Activated T-cell treated with anti-CD3 and anti-CD28 coated beads for 1 hour (primary cell): Measurements from ENCODE around the gene NRXN2.
A peak's percentile ranks its signal among the peaks of the same experiment; 100 is the strongest.

Experiments
- DNase-seq: peaks from one replicate; pipeline ENCODE4 v3.0.0-alpha.2; 2020; ENCODE audit warnings: low read depth

Gene NRXN2

DNA sequence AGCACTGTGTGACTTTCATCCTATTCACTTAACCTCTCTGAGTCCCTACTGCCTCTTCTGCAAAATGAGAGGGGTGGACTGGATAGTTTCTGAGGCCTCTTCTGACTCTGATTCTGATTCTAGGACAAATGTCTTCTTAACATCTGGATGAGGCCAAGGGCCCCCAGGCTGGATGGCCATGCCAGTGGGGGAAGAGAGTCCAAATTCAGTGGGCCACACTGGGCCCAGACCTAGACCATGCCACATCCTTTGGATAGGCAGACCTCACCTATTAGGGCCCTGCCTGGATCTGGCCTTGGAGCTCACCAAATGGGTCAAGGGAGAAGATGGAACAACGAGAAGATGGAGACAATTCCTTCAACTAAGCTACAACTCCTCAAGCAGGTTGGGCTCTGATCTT is 24.6 kb downstream of the NRXN2 start:
- DNase-seq, result no peak

DNA sequence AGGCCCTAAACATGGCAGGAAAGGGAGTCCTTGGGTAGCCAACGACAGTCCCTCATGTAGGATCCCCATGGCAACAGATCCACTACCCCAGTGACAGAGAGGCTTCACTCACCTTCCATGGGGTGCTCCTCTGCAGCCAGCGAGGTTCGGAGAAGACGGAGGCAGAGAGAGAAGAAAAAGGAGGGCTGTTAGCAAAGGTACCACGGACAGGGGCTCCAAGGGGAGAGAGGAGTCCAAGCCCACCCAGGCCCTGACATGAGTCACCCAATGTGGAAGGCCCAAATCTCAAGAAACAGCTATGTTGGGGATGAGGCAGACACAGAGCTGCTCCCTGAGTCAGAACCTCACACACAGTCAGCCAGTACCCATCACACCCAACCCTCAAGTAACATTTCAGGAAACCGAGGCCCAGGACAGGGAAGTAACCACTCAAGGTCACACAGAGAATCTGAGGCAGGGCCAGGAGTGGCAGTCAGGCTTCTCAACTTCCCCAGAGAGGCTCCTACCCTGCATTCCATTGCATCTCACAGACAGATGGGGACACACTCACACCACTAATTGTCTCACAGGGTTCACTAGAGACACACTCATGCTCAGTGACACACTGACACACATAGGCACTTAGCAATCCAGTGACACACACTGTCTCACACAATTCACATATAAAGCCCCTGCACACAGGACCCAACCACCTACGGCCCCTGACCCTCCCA is 25.2 kb downstream of the NRXN2 start:
- DNase-seq, result no peak

DNA sequence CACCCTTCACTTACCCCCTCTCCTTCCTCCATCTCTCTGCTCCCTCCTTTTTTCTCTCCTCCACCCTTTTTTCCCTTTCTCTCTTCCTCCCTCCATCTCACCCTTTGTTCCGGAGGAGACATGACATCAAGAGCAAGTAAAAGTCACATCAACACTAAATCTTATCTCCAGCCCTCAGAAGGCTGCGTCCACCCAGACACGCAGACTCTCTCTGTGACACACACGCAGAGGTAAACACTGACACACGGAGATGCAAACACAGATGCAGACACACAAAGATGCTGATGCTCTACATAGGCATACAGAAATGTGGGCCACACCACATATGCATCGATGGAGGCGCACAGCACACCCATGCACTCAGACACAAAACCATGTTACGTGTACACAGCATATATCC is 27.0 kb downstream of the NRXN2 start:
- DNase-seq, result no peak

DNA sequence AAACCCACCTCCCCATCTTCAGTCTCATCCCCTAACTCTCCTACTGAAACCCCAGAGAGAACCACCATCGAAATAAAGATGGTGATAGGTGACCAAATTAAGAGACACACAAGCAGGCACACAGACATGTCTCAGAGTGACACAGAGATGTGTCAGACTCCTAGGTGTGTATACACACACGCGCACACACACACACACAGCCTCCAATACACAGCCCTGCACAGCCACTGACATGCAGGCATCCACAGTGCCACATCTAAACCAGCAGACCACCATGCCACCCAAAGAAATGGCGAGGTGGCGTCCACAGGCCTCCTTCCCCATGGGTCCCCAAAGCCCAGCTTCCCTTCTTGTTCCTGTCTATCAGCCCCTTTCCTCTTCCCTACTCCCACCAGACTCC is 27.4 kb downstream of the NRXN2 start:
- no peak for DNase-seq

DNA sequence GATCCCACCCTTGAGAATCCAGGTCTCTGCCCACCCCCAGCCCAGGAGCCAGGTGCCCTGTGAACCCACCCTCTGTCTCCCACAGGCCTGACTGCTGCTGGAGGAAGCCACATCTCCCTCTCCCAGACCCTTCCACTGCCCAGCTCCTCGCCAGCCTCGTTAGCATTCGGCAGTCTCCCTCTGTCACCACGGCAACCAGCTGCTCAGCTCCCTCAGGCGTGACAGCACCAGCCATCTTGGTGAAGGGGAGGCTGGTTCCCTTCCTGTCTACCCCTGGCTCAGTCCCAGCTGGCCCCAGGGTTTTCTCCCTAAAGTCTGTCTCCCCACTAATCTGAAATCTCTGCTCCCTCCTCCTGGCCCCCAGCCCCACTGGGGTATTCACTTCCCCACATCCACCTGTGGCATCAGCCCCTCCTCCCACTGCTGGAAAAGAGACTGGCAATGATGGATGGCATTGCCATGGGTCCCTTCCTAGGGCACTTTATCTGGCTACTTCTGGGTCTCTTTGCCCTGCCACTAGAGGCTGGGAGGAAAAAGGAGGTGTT is 28.1 kb downstream of the NRXN2 start:
- no peak for DNase-seq

DNA sequence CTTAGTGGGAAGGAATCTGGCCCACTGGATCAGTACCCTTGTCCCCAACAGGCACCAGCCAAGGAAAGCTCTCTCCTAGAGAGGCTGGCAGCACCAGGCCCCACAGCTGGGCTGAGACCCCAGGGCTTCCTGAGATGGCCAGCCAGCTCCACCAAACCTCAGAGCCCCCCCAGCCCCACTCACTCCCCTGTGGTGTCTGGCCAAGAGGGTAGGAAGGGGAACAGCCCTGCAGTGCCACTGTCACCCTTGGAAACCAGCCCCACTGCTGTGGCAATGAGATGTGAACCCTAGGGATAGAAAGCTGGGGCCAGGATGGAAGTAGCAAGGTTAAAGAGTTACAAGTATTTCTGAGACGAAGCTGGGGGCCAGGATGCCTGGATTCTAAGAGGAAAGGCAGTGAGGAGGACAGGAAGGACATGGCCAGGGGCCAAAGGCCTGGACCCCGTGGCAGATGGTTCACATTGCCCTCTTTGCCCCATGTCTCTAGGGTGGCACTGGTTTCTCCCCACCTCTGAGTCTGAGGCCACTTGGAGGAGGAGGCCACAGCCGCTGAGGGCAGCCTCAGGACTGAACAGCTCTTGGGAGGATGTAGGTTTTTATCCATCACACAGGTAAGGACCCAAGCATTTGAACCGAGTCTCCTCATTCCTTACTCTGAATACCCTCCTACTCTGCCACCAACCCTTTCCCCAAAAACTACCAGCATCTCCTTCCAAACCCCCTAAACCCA is 28.8 kb downstream of the NRXN2 start:
- DNase-seq, result no peak

DNA sequence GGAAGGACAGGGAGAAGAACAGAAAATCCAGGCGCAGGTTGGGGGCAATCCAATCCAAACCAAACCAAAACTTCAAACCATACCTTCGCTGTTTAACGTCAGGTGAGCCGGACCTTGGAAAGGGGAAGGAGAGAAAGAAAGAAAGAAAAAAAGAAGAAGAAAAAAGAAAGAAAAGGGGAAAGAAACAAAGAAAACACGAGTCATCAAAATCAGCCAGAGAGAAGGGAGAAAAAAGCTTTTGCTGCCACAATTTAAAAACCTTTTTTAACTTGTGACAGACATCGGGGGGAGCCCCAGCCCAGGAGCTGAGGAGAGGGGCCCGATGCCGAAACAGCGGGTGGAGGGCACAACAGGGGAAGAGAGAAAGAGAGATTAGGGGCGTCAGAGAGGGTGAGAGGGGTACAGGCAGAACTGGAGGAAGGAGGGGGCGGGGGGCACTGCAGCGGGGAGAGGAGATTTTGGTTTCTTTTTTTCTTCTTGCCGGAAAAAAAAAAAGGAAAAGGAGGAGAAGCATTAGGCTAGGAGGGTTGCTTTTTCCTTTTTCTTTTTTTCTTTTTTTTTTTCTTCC is 30.1 kb downstream of the NRXN2 start:
- no peak for DNase-seq

DNA sequence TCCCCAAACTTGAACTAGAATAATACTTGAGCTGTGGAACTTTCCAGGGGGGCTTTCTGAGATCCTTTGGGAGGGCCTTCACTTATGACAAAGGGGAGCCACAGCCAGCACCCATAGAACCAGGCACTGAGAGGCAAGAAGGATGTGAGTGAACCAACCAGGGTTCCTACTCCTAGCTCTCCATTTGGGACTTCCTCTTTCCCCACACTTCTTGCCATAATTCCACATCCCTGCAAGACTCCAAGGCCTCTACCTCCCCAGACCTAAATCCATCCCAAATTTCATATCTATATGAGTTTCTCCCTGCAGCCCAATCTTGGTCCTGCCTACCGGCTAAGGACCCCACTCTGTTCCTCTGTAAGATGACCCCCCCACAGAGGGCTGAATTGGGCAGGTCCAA is 31.5 kb downstream of the NRXN2 start:
- DNase-seq, result no peak

DNA sequence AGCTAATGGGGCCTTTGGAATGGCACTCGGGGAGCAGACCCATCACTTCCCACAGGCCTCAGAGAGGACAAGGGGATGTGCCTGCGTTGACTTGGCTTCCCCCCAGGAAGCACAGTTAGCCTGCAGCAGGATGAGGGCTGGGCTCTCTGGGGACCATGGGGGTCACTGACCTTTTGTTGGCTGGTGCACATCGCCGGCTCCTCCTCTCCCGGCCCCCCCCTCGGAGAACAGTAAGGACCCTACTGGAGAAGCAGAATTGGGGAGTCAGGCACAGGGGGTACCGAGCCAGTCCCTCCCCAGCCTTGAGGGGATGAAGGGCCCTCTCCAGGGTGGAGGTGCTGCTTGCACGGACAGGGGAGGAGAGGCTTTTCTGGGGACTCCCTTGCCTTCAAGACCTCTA is 32.8 kb downstream of the NRXN2 start:
- no peak for DNase-seq

DNA sequence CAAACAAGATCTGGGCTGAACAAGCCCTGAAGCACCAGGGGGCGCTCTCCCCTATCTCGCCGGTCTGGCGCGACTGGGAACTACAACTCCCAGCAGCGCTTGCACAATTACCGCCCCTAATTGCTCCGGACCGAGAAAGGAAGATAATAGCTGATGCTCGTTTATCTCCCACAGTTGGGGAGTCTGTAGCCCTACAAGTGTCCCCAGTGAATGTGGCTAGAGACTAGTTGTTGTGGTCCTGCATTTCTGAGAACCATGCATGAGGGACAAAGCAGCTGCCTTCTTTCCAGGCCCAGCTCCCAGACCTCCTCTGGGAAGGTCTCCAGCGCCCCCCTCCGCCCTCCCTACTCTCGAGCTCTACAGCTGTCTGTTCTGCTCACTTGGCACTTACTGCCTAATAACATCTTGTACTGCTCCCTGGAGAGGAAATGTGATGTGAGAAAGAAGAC is 34.4 kb downstream of the NRXN2 start:
- DNase-seq, result peak; percentile 94

DNA sequence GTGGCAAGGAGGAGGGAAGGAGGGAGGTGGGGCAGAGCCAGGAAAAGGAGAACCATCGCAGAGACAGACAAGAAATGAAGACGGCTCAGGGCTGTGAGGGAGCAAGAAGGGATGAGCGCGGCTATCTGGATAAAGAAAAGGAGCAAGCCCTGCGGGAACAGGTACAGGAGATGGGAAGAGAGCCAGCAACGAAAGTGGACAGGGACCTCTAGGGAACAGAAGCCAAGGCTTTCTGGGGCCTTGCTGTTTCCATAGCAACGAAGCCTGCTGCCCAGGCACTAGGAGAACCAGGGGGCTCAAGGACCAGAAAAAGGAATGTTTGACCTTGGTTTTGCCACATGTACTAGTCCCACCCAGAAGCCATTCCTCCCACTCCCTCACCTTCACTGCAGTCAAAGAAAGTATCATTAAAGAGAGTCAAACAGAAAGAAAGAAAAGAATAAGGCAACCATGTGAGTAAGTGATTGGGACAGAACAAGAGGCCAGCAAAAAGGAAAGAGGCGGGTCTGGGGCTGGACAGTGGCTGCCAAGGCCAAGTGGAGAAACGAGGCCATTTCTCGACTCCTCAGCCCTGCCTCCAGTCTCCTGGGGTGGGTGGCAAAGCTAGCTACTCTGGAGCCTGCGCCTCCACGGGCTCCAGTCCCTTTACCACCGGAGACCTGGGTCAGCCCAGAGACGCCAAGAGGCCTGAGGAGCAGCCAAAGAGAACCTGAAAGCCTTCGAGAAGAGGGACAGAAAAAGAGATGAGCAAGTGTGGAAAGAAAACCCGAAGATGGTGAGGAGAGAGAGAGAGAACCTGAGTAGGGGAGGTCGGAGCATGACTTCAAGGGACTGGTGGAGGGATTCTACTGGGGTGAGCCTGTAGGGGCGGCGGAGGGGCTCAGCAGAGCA is 35.1 kb downstream of the NRXN2 start:
- no peak for DNase-seq

DNA sequence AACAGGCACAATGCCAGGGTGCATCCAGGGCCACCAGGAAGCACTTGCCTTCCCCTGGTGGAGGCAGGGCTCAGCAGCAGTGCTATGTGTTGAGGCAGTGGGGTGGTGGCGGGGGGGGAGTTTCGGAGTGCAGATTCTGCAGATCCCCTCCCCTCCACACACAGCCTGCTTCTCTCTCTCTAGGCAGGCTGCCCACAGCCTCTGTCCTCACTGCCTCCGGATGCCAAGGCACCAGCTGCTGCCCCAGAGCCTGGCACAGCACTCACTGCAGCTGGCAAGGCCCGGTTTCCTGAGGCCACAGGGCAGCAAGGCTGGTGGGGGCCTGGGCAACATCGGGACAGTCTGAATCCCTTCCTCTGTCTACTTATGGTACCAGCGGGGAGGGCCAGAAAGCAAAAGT is 35.8 kb downstream of the NRXN2 start:
- no peak for DNase-seq

DNA sequence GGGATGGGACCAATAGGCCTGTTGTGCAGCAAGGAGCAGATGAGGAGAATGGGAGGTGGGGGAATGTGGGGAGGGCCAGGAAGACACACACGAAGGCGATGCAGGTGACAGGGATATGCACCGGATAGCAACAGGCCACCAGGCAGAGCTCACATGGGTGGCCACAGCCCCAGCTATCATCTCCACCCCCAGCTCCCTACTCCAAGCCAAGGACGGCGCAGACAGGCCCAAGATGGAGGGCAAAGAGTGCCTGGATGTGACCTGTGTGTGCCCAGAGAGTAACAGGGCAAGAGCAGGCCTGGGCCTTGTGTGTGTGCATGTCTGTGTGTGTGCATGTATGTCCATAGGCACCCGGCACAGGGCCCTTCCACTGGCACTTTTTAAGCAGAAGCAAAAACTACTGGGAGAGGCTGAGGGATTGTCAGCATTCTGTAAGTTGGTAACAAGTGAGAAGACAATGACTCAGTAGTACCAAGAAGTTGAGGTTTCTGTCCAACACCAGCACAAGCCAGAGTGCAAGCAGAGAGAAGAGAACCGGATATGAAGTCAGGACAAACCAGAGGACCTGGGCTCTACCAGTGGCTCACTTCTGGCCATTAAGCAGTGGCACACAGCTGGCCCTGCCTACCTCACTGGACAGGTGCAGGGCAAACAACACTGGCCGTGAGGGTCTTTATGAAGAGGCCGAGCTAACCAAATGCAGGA is 36.4 kb downstream of the NRXN2 start:
- no peak for DNase-seq

DNA sequence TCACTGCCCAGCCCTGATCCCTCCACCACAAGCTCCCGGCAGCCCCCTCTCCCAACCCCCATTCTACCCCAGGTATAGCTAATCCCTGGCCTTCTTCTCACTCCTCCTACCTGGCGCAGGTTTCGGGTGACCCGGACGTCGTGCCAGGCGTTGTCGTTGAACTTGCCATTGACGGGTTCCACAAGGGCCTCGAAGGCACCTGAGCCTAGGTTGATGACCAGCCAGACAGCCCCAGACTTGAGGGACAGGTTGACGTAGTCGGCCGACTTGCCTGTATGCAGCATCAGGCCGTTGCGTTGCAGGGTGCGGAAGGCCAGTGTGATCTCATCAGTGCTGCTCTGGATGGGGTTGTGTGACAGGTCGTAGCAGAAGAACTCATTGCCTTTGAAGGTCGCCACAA is 37.5 kb downstream of the NRXN2 start:
- no peak for DNase-seq

DNA sequence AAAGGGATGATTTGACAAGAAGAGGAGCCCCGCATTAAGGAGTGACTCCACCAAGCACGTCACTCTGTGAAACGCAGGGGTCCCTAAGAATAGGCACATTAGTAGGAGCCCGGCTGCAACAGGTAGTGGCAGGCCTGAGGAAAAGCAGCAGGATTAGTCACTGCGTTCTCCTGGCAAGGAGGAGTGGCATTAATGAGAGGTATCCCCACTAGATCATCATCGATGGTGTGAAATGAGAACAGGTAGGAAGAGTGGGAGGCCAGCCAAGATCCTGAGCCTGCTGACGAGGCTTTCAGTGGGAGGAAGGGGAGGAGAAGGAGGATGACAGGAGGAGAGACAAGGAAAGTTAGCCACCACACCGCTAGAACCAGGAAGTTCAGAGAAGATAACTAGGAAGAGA is 38.6 kb downstream of the NRXN2 start:
- DNase-seq, result no peak

DNA sequence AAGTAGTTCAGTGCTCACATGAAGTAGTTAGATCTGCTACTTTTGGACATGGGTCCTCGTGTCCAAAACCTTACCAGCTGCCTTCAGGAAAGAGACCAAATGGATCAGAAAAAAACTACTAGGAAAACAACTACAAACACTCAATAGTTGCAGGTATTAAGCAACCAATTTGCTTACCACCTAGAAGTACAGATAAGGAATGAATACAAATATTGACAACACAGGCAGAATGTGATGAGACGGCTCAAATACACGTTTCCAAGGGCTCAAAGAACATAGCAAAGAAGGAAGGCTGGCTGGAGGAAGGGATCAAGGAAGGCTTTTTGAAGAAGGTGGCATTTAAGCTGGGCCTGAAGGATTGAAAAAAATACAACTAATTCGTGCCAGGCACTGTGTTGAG is 41.8 kb downstream of the NRXN2 start:
- no peak for DNase-seq

DNA sequence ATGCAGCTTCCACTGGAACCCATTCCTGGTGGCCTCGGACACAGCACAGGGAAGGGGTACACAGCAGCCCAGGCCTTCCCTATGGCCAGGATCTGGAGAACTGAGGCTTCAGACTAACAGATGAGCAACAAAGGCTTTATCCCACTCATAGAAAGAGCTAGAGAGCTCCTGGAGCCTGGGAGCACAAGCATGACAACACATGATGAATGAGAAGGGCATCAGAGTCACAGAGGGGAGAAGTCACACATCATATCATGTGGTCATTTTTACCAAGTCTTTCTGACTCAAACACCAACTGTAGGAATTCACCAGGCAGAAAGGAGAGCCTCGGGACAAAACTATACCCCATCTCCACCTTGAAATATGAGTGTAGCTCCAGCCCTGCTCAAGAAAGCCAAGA is 43.2 kb downstream of the NRXN2 start:
- no peak for DNase-seq

DNA sequence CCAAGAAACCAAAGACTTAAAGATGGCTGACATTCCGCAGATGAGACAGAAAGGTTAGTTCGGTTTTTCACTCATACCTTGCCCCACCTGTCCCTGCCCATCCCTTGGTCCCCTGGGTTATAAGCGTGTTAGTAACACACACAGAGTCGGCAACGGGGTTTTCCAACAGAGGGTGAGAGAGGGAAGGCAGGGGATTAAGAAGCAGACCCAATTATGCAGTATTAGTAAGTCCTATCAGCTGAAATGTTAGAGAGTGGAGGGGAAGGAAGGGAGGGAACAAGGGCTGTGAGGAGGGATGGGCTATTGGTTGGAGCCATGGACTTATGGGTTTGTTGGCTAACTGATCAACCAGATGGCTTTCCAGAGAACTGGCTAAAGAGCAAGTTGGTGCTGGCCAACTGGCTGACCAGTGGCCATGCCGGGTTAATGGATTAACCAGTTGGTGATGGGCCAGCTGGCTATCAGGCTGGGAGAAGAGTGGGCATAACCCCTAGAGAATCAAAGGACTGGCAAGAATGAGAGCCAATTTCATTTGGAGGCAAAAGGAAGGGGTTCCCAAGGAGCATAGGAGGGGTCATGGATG is 45.5 kb downstream of the NRXN2 start:
- no peak for DNase-seq

DNA sequence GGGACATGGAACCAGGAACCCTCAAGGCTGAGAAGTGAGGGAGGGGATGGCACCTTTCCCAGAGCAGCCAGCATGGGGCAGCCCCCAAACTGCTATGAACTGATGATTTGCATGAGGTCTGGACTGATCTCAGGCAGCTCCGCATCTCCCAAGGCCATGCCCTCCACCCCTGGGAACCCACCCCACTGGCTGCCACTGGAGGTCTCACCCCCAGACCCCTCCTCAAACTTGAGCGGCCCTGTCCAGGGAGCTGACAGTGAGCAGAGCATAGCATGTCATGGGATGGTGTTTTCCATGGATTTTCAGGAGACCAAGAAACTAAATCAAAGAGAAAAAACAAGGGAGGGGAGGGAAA is 46.8 kb downstream of the NRXN2 start:
- no peak for DNase-seq

DNA sequence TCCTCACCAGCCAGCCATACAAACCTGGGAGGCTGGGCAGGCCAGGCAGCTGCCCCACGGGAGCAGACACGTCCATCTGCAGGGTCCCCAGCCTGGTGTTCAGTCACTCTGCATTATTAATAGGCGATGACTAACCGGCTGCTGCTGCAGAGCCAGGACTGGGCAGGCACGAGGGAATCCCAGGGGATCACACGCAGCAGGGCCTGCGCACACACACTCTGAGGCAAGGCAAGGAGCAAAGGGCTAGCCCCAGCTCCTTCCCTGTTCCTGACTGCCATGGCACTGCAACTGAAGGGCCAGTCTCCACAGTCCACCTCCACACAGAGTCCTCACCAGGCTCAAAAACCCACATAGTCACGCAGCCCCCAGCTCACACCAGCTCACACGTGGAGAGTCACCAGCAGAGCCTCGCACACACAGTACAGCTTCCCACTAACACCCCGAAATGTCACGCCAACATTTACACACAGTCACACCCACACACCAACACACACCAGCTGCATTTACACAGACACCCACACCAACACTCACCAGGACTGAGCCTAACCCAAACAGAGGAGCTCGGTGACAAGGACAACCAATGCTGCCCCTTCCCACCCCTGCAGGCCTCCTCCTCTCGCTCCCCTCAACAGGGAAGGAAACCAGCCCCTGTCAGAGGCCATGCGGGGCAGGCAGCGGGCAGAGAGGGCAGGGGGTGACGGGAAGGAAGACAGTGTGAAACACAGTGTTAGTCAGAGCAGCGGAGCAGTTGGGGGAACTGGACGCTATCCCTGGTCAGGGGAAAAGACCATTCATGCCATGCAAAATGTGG is 47.3 kb downstream of the NRXN2 start:
- DNase-seq, result no peak
